K562 (cell line): ENCODE results near the gene TYW5. TPM values are rescaled to one million over a fixed set of nuclear protein-coding genes. Genes with fewer than 3 reads are reported as not detected.

Source experiments
- CBFA2T3 ChIP-seq: fragments of 450-650 bp; IDR thresholded peaks from 2 replicates; pipeline ENCODE4 v1.6.1; 2017
- EP400 ChIP-seq: fragments of 450-650 bp; IDR thresholded peaks from 2 replicates; pipeline ENCODE4 v1.6.1; 2017; ENCODE audit warnings: antibody characterized with exemption, mild to moderate bottlenecking, moderate library complexity
- MTA1 ChIP-seq: fragments of 450-650 bp; IDR thresholded peaks from 2 replicates; pipeline ENCODE4 v1.6.1; 2017; ENCODE audit warnings: borderline replicate concordance
- POLR2AphosphoS5 ChIP-seq: IDR thresholded peaks from 2 replicates; pipeline ENCODE4 v1.6.1; 2011; ENCODE audit warnings: mild to moderate bottlenecking, low read depth, low read length, moderate library complexity; ENCODE audit not compliant: control insufficient read depth, insufficient read depth
- SMC3 ChIP-seq: conservative IDR thresholded peaks from 2 replicates; pipeline ENCODE4 v1.6.1; 2011; ENCODE audit warnings: low read depth, low read length, improper control_type of control experiment; ENCODE audit not compliant: insufficient read depth
- SNRNP70 ChIP-seq: fragments of 200-400 bp; formaldehyde crosslinking; optimal IDR thresholded peaks from 2 replicates; pipeline ENCODE3; 2017; ENCODE audit warnings: low read depth, low read length
- ZNF668 ChIP-seq: fragments of 250-450 bp; sonication (Bioruptor Pico); IDR thresholded peaks from 2 replicates; pipeline ENCODE4 v1.8.0; 2022; ENCODE audit warnings: mild to moderate bottlenecking, inconsistent platforms
- ZNF830 ChIP-seq: fragments of 250-450 bp; sonication (Bioruptor Pico); IDR thresholded peaks from 2 replicates; pipeline ENCODE4 v1.5.0; 2021; ENCODE audit warnings: mild to moderate bottlenecking
- polyA plus RNA-seq, 8 experiments: library from polyadenylated mRNA; depleted of rRNA in 4 of 8; stranded (reverse) in 5 of 8; unstranded in 3 of 8; fragments of >200 nt; fragmentation: Nextera tagmentation in 2 of 8; fragmentation: Illumina TruSeq in 1 of 8; extraction: Ambion mirVana in 2 of 8; extraction: Trizol in 1 of 8; gene quantifications; 2 replicates each; pipeline versions ENCODE4 v1.2.1 to v1.2.3, GENCODE V29; 2011 to 2014; ENCODE audit warnings: inconsistent platforms in 1 of 8, missing spikeins in 1 of 8
- total RNA-seq, 7 experiments: library from RNA; depleted of rRNA in 6 of 7; stranded (reverse); fragments of >200 nt in 6 of 7; fragmentation: Illumina TruSeq in 2 of 7; extraction: Trizol in 2 of 7; gene quantifications; 2 replicates each; pipeline versions ENCODE4 v1.2.1 to v1.2.3, GENCODE V29; 2011 to 2021; ENCODE audit warnings: low replicate concordance in 1 of 7
- TF ChIP-seq, protein P1 (sequence below): fragments of 200-600 bp; sonication (generic); IDR thresholded peaks from one replicate; pipeline ENCODE4 v1.6.1; 2012; ENCODE audit warnings: mild to moderate bottlenecking, low read depth, low read length, inconsistent platforms
- TF ChIP-seq, protein P2 (sequence below), 3 experiments: IDR thresholded peaks in 2 of 3; conservative IDR thresholded peaks in 1 of 3; 2 replicates each; pipeline ENCODE4 v1.5.1; 2011 to 2012; ENCODE audit warnings: low read length in 3 of 3, mild to moderate bottlenecking in 3 of 3, control low read depth in 2 of 3, improper control_type of control experiment in 1 of 3, inconsistent platforms in 1 of 3, low read depth in 1 of 3, mixed read lengths in 1 of 3, moderate library complexity in 1 of 3; ENCODE audit not compliant: insufficient read depth in 2 of 3
- TF ChIP-seq, protein P3 (sequence below): fragments of 450-650 bp; formaldehyde crosslinking; IDR thresholded peaks from 2 replicates; pipeline ENCODE4 v1.4.0; 2020; ENCODE audit warnings: mild to moderate bottlenecking, moderate library complexity

The TYW5 gene
- total and polyA plus RNA-seq, 9 of the 15 experiments (the other 6 are each of a cell fraction or from before 2014, with no cell fraction given) = 3.6 to 7.7 (median 4.6) TPM

DNA sequence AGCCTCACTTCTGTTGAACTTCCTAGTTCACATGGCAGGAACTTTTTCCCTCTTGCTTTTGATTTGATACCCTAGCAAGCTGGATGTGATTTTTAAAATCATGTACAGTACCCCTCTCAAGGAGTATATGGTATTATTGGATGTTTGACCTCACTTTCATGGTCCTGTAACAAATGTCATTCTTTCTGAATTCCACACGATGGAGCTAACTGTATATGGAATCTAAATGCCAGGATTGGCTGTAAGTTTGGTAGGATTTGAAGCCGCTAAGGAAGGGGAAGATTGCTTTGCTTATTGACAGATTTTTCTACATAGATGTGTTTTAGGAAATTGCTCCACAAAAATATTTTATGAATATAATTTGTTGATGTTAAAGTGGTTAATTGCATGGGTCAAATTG lies 18.4 kb upstream of the TYW5 start (continued):
- TF ChIP-seq, protein P1, sequence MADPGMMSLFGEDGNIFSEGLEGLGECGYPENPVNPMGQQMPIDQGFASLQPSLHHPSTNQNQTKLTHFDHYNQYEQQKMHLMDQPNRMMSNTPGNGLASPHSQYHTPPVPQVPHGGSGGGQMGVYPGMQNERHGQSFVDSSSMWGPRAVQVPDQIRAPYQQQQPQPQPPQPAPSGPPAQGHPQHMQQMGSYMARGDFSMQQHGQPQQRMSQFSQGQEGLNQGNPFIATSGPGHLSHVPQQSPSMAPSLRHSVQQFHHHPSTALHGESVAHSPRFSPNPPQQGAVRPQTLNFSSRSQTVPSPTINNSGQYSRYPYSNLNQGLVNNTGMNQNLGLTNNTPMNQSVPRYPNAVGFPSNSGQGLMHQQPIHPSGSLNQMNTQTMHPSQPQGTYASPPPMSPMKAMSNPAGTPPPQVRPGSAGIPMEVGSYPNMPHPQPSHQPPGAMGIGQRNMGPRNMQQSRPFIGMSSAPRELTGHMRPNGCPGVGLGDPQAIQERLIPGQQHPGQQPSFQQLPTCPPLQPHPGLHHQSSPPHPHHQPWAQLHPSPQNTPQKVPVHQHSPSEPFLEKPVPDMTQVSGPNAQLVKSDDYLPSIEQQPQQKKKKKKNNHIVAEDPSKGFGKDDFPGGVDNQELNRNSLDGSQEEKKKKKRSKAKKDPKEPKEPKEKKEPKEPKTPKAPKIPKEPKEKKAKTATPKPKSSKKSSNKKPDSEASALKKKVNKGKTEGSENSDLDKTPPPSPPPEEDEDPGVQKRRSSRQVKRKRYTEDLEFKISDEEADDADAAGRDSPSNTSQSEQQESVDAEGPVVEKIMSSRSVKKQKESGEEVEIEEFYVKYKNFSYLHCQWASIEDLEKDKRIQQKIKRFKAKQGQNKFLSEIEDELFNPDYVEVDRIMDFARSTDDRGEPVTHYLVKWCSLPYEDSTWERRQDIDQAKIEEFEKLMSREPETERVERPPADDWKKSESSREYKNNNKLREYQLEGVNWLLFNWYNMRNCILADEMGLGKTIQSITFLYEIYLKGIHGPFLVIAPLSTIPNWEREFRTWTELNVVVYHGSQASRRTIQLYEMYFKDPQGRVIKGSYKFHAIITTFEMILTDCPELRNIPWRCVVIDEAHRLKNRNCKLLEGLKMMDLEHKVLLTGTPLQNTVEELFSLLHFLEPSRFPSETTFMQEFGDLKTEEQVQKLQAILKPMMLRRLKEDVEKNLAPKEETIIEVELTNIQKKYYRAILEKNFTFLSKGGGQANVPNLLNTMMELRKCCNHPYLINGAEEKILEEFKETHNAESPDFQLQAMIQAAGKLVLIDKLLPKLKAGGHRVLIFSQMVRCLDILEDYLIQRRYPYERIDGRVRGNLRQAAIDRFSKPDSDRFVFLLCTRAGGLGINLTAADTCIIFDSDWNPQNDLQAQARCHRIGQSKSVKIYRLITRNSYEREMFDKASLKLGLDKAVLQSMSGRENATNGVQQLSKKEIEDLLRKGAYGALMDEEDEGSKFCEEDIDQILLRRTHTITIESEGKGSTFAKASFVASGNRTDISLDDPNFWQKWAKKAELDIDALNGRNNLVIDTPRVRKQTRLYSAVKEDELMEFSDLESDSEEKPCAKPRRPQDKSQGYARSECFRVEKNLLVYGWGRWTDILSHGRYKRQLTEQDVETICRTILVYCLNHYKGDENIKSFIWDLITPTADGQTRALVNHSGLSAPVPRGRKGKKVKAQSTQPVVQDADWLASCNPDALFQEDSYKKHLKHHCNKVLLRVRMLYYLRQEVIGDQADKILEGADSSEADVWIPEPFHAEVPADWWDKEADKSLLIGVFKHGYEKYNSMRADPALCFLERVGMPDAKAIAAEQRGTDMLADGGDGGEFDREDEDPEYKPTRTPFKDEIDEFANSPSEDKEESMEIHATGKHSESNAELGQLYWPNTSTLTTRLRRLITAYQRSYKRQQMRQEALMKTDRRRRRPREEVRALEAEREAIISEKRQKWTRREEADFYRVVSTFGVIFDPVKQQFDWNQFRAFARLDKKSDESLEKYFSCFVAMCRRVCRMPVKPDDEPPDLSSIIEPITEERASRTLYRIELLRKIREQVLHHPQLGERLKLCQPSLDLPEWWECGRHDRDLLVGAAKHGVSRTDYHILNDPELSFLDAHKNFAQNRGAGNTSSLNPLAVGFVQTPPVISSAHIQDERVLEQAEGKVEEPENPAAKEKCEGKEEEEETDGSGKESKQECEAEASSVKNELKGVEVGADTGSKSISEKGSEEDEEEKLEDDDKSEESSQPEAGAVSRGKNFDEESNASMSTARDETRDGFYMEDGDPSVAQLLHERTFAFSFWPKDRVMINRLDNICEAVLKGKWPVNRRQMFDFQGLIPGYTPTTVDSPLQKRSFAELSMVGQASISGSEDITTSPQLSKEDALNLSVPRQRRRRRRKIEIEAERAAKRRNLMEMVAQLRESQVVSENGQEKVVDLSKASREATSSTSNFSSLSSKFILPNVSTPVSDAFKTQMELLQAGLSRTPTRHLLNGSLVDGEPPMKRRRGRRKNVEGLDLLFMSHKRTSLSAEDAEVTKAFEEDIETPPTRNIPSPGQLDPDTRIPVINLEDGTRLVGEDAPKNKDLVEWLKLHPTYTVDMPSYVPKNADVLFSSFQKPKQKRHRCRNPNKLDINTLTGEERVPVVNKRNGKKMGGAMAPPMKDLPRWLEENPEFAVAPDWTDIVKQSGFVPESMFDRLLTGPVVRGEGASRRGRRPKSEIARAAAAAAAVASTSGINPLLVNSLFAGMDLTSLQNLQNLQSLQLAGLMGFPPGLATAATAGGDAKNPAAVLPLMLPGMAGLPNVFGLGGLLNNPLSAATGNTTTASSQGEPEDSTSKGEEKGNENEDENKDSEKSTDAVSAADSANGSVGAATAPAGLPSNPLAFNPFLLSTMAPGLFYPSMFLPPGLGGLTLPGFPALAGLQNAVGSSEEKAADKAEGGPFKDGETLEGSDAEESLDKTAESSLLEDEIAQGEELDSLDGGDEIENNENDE = no peak
- TF ChIP-seq ZNF830 (CRISPR knock-in tag) (no peak), SNRNP70 (no peak), EP400 (no peak), ZNF668 (CRISPR knock-in tag) (no peak), CBFA2T3 (no peak), SMC3 (peak; percentile 43; the same call in 1 of the 2 replicates), POLR2AphosphoS5 (no peak), MTA1 (no peak)
- TF ChIP-seq, protein P2, sequence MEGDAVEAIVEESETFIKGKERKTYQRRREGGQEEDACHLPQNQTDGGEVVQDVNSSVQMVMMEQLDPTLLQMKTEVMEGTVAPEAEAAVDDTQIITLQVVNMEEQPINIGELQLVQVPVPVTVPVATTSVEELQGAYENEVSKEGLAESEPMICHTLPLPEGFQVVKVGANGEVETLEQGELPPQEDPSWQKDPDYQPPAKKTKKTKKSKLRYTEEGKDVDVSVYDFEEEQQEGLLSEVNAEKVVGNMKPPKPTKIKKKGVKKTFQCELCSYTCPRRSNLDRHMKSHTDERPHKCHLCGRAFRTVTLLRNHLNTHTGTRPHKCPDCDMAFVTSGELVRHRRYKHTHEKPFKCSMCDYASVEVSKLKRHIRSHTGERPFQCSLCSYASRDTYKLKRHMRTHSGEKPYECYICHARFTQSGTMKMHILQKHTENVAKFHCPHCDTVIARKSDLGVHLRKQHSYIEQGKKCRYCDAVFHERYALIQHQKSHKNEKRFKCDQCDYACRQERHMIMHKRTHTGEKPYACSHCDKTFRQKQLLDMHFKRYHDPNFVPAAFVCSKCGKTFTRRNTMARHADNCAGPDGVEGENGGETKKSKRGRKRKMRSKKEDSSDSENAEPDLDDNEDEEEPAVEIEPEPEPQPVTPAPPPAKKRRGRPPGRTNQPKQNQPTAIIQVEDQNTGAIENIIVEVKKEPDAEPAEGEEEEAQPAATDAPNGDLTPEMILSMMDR (IDR thresholded peaks at IDR 0.05 in 2 of 3, conservative IDR thresholded peaks at IDR 0.05 in 1 of 3; ENCODE audit: insufficient read depth in 2 of 3, low read depth in 1 of 3, low read length in 3 of 3) = peak; percentile 32 to 56 (median 39); a peak in 4 of 6 replicates
- TF ChIP-seq, protein P3, sequence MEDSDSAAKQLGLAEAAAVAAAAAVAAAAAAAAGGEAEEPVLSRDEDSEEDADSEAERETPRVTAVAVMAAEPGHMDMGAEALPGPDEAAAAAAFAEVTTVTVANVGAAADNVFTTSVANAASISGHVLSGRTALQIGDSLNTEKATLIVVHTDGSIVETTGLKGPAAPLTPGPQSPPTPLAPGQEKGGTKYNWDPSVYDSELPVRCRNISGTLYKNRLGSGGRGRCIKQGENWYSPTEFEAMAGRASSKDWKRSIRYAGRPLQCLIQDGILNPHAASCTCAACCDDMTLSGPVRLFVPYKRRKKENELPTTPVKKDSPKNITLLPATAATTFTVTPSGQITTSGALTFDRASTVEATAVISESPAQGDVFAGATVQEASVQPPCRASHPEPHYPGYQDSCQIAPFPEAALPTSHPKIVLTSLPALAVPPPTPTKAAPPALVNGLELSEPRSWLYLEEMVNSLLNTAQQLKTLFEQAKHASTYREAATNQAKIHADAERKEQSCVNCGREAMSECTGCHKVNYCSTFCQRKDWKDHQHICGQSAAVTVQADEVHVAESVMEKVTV (CRISPR knock-in tag) = peak; percentile 24; the same call in 1 of the 2 replicates
